Endothelial cell (in vitro differentiated cells): ENCODE results near the gene PHF3. TPM values are rescaled to one million over a fixed set of nuclear protein-coding genes. Genes with fewer than 3 reads are reported as not detected.

ENCODE experiments used
- DNase-seq: peaks from one replicate; pipeline ENCODE4 v3.0.0; 2021; ENCODE audit warnings: low spot score
- H3K27ac Mint-ChIP-seq: one replicate; pipeline ENCODE4 v1.8.0; 2021; ENCODE audit warnings: mixed read lengths, inconsistent platforms; ENCODE audit not compliant: unreplicated experiment
- H3K27me3 Mint-ChIP-seq: one replicate; pipeline ENCODE4 v1.8.0; 2021; ENCODE audit warnings: mild to moderate bottlenecking, moderate library complexity, mixed read lengths, inconsistent platforms; ENCODE audit not compliant: unreplicated experiment
- H3K36me3 Mint-ChIP-seq: one replicate; pipeline ENCODE4 v1.8.0; 2021; ENCODE audit warnings: mild to moderate bottlenecking, low read depth, mixed read lengths, inconsistent platforms; ENCODE audit not compliant: unreplicated experiment
- H3K4me1 Mint-ChIP-seq: one replicate; pipeline ENCODE4 v1.8.0; 2021; ENCODE audit warnings: mild to moderate bottlenecking, mixed read lengths, inconsistent platforms; ENCODE audit not compliant: unreplicated experiment
- H3K4me3 Mint-ChIP-seq: one replicate; pipeline ENCODE4 v1.8.0; 2021; ENCODE audit warnings: mild to moderate bottlenecking, mixed read lengths, inconsistent platforms; ENCODE audit not compliant: unreplicated experiment
- H3K9me3 Mint-ChIP-seq: one replicate; pipeline ENCODE4 v1.8.0; 2021; ENCODE audit warnings: mixed read lengths, inconsistent platforms; ENCODE audit not compliant: unreplicated experiment
- long read RNA-seq: library from polyadenylated mRNA; unstranded; transcript quantifications from one replicate; pipeline ENCODE4 v2.0.0, GENCODE V29; 2020; ENCODE audit not compliant: unreplicated experiment
- total RNA-seq: library from RNA; stranded (reverse); fragmentation: NEBNext Ultra II Directional; extraction: Animal tissue kit (Norgen Biotek cat#: 25700); gene quantifications from one replicate; pipeline ENCODE4 v1.2.1, GENCODE V29; 2021; ENCODE audit not compliant: unreplicated experiment
- TF ChIP-seq, protein P1 (sequence below): fragments of 200-600 bp; sonication (generic); IDR thresholded peaks from one replicate; pipeline ENCODE4 v1.5.0; 2021; ENCODE audit warnings: antibody characterized with exemption; ENCODE audit not compliant: unreplicated experiment

Gene PHF3, protein sequence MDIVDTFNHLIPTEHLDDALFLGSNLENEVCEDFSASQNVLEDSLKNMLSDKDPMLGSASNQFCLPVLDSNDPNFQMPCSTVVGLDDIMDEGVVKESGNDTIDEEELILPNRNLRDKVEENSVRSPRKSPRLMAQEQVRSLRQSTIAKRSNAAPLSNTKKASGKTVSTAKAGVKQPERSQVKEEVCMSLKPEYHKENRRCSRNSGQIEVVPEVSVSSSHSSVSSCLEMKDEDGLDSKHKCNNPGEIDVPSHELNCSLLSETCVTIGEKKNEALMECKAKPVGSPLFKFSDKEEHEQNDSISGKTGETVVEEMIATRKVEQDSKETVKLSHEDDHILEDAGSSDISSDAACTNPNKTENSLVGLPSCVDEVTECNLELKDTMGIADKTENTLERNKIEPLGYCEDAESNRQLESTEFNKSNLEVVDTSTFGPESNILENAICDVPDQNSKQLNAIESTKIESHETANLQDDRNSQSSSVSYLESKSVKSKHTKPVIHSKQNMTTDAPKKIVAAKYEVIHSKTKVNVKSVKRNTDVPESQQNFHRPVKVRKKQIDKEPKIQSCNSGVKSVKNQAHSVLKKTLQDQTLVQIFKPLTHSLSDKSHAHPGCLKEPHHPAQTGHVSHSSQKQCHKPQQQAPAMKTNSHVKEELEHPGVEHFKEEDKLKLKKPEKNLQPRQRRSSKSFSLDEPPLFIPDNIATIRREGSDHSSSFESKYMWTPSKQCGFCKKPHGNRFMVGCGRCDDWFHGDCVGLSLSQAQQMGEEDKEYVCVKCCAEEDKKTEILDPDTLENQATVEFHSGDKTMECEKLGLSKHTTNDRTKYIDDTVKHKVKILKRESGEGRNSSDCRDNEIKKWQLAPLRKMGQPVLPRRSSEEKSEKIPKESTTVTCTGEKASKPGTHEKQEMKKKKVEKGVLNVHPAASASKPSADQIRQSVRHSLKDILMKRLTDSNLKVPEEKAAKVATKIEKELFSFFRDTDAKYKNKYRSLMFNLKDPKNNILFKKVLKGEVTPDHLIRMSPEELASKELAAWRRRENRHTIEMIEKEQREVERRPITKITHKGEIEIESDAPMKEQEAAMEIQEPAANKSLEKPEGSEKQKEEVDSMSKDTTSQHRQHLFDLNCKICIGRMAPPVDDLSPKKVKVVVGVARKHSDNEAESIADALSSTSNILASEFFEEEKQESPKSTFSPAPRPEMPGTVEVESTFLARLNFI (N-terminal part only)
- total RNA-seq, result 47.9 TPM
- long read RNA-seq, partial matches to known transcripts, result 7 of 11 reads
- long read RNA-seq, other reads (novel, unspliced or antisense), result 4 of 11 reads

DNA sequence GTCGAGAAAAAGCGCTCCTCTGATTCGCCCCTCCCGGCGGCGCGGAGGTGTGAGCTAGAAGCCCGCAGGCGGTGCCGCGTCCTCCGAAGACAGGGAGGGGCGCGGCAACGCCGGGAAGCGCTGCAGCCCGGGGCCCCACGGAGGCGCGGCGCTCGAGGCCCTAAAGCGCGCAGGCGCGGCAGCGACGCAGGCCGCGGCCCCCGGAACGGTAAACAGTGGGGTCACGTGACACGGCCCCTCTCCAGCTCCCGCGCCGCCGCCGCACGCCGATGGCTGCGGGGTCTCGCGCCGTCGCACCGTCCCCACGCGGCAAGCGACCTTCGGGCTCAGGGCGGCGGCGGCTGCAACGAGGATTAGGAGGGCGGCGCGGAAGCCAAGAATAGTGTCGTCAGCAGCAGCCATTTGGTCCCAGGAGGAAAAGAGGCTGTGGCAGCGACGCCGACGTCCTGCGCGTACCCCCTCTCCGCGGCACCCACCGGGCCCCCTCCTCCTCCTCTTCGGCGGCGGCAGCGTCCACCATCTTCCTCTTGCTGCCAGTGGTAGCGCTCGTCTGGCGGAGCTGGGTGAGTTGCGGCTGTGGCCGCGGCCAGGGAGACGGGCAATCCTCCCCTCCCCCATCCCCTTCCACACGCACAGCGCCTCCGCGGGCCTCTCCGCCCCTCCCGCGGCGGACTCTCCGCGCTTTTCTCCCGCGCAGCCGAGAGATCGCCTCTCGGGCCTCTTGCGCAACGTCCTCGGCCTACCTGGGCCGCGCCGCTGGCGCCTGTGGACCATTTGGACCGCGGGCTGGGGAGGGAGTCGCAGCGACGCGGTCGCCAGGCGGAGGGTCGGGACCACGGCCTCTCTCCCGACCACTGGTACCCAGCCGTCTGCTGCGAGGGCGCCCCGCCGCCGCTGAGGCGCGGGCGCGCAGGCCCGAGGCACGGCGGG, at the start of gene PHF3:
Gene PHF3, plus strand, starts transcription at position 215 of the 930 bp plus-strand sequence. CDS start 10,750 bp downstream, outside the sequence.
- Mint-ChIP-seq H3K9me3 (no peaks in the 10 kb centered on the region), H3K27ac (peak within 1 kb of the TSS; percentile 100), H3K36me3 (peaks cover 8% of the 10 kb centered on the region), H3K4me1 (peaks cover 26% of the 10 kb centered on the region), H3K4me3 (peak within 1 kb of the TSS; percentile 100), H3K27me3 (peaks cover 11% of the 10 kb centered on the region)
- DNase-seq, result peak; percentile 88
- TF ChIP-seq, protein P1, sequence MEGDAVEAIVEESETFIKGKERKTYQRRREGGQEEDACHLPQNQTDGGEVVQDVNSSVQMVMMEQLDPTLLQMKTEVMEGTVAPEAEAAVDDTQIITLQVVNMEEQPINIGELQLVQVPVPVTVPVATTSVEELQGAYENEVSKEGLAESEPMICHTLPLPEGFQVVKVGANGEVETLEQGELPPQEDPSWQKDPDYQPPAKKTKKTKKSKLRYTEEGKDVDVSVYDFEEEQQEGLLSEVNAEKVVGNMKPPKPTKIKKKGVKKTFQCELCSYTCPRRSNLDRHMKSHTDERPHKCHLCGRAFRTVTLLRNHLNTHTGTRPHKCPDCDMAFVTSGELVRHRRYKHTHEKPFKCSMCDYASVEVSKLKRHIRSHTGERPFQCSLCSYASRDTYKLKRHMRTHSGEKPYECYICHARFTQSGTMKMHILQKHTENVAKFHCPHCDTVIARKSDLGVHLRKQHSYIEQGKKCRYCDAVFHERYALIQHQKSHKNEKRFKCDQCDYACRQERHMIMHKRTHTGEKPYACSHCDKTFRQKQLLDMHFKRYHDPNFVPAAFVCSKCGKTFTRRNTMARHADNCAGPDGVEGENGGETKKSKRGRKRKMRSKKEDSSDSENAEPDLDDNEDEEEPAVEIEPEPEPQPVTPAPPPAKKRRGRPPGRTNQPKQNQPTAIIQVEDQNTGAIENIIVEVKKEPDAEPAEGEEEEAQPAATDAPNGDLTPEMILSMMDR, result no peak

DNA sequence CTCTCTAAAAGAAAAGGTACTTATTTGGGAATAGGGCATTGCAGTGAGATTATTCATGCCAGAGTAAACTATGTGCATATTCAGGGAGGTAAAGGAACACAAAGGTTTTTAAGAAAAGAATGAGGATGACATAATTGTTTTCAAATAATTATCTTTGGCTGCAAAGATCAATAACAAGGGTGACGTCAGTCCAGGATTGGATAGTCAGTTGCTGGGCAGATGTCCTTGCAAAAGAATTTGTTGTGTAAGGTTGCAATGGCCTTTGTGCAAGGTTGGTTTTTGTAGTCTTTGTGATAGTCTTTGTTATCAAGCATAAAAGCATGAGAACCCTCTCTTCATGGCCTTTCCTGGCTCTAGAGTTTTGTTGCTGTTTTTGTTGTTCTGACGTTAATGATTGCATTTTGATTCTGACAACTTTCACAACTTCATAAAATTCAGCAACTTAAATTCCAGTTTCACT, 45.6 kb upstream of the PHF3 start:
- Mint-ChIP-seq H3K36me3 (no peaks in the 10 kb centered on the region), H3K27me3 (peaks cover 1% of the 10 kb centered on the region), H3K27ac (no peak overlapping the region), H3K9me3 (no peaks in the 10 kb centered on the region), H3K4me3 (no peak overlapping the region), H3K4me1 (no peaks in the 10 kb centered on the region)
- TF ChIP-seq, protein P1, result no peak
- DNase-seq, result no peak

DNA sequence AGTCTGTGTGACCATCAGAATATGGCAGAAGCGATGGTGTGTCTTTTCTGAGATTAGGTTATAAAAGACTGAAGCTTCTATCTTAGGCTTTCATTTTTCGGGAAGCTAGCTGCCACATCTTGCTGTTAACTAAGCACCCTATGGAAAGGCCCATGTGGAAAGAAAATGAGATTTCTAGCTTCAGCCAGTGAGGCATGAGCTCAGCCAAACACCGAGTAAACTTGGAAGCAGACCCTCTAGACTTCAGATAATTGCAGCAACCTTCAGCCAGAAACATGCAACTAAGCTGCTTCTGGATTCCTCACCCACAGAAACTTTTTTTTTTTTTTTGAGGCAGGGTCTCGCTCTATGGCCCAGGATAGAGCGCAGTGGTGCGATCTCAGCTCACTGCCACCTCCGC, 42.7 kb upstream of the PHF3 start:
- H3K4me3 Mint-ChIP-seq, result no peak overlapping the region
- no peaks in the 10 kb centered on the region for H3K9me3 Mint-ChIP-seq
- H3K27ac Mint-ChIP-seq, result no peak overlapping the region
- H3K27me3 Mint-ChIP-seq, result no peaks in the 10 kb centered on the region
- no peak for DNase-seq
- TF ChIP-seq, protein P1, result no peak
- H3K4me1 Mint-ChIP-seq, result no peaks in the 10 kb centered on the region
- H3K36me3 Mint-ChIP-seq, result no peaks in the 10 kb centered on the region
